Thyroid gland (tissue), 4 donors: Measurements from ENCODE around the gene CHST4.

Experiments
- POLR2A ChIP-seq, 2 donors: fragments of 450-650 bp; IDR thresholded peaks; one replicate each; pipeline ENCODE4 v1.6.1; 2017; ENCODE audit warnings: antibody characterized with exemption in 2 of 2, mild to moderate bottlenecking in 2 of 2, moderate library complexity in 1 of 2
- TF ChIP-seq, protein P1 (sequence below), 6 experiments: fragments of 200-600 bp in 3 of 6; fragments of 450-650 bp in 3 of 6; sonication (generic) in 3 of 6; IDR thresholded peaks; one replicate each; pipeline ENCODE4 v1.5.1; 2016 to 2019; ENCODE audit warnings: antibody characterized with exemption in 6 of 6, mild to moderate bottlenecking in 2 of 6, inconsistent platforms in 1 of 6, moderate library complexity in 1 of 6

GRCh38 chr16:71515026-71515425 is 11.2 kb upstream of the CHST4 start:
- TF ChIP-seq, protein P1, sequence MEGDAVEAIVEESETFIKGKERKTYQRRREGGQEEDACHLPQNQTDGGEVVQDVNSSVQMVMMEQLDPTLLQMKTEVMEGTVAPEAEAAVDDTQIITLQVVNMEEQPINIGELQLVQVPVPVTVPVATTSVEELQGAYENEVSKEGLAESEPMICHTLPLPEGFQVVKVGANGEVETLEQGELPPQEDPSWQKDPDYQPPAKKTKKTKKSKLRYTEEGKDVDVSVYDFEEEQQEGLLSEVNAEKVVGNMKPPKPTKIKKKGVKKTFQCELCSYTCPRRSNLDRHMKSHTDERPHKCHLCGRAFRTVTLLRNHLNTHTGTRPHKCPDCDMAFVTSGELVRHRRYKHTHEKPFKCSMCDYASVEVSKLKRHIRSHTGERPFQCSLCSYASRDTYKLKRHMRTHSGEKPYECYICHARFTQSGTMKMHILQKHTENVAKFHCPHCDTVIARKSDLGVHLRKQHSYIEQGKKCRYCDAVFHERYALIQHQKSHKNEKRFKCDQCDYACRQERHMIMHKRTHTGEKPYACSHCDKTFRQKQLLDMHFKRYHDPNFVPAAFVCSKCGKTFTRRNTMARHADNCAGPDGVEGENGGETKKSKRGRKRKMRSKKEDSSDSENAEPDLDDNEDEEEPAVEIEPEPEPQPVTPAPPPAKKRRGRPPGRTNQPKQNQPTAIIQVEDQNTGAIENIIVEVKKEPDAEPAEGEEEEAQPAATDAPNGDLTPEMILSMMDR (IDR thresholded peaks at IDR 0.05): no peak
- TF ChIP-seq POLR2A (IDR thresholded peaks at IDR 0.05): no peak
